K562 (cell line): ENCODE measurements around the gene WFIKKN2. TPM values are rescaled to one million over a fixed set of nuclear protein-coding genes. Genes with fewer than 3 reads are reported as not detected.

Experiments used
- ATAC-seq: fragments of 200-7000 bp; cut with Tn5 transposase; 3 replicates; pipeline ENCODE4 v1.9.1; 2020; ENCODE audit warnings: moderate library complexity
- BruUV-seq: library from RNA; stranded (reverse); fragments of 400-500 nt; replicated peaks from 2 replicates; lab custom pipeline; 2021; lab: Mats Ljungman, UMichigan
- CTCF ChIA-PET: fragments of 300-600 bp; formaldehyde crosslinking; extraction: SDS; loops from one replicate; lab custom pipeline; 2021; ENCODE audit warnings: low intra/inter-chr PET ratio; lab: Yijun Ruan, JAX
- POLR2A ChIA-PET: fragments of 300-600, 350-650 bp; sonication (Branson Sonifier 250); formaldehyde crosslinking; extraction: SDS; loops from one replicate; lab custom pipeline; 2021; ENCODE audit warnings: antibody characterized with exemption, inconsistent platforms; lab: Yijun Ruan, JAX
- DNase-seq, 4 experiments: peaks; one replicate each; pipeline versions ENCODE4 v3.0.0 to v3.0.0-alpha.2; 2011 to 2018; ENCODE audit warnings: low spot score in 3 of 4, mixed read lengths in 3 of 4; ENCODE audit errors: extremely low read depth in 1 of 4
- FAIRE-seq: peaks from 2 replicates; lab custom pipeline; 2011; peaks lifted over from hg19 to GRCh38; lab: Jason Lieb, UNC
- H2AFZ ChIP-seq: 2 replicates; pipeline ENCODE4 v1.6.0; 2011; ENCODE audit warnings: low read depth, low read length, control low read depth, inconsistent platforms
- H3K27ac ChIP-seq: fragments of 200-600 bp; 3 replicates; pipeline ENCODE4 v1.8.0; 2011; ENCODE audit warnings: low read depth, mild to moderate bottlenecking, control low read depth, inconsistent platforms, low read length, moderate library complexity, mixed read lengths; ENCODE audit errors: extremely low read depth
- H3K27me3 ChIP-seq, 2 experiments: fragments of 300-600 bp in 1 of 2; 2 replicates in 1 of 2; 3 replicates in 1 of 2; pipeline versions ENCODE4 v1.6.0 to v1.8.0; 2011; ENCODE audit warnings: inconsistent platforms in 2 of 2, low read length in 2 of 2, mild to moderate bottlenecking in 1 of 2, mixed read lengths in 1 of 2, moderate library complexity in 1 of 2; ENCODE audit not compliant: control insufficient read depth in 2 of 2, insufficient read depth in 2 of 2
- H3K36me3 ChIP-seq: fragments of 300-600 bp; 3 replicates; pipeline ENCODE4 v1.8.0; 2011; ENCODE audit warnings: mild to moderate bottlenecking, low read length, inconsistent platforms; ENCODE audit not compliant: control insufficient read depth, insufficient read depth
- H3K4me1 ChIP-seq, 2 experiments: fragments of 200-600 bp in 1 of 2; replicated peaks in 1 of 2; 2 replicates in 1 of 2; 3 replicates in 1 of 2; pipeline versions ENCODE4 v1.5.1 to v1.8.0; 2011; ENCODE audit warnings: inconsistent platforms in 2 of 2, low read length in 2 of 2, mild to moderate bottlenecking in 1 of 2, mixed read lengths in 1 of 2, moderate library complexity in 1 of 2; ENCODE audit not compliant: control insufficient read depth in 2 of 2, insufficient read depth in 2 of 2
- H3K4me2 ChIP-seq: 2 replicates; pipeline ENCODE4 v1.6.1; 2011; ENCODE audit warnings: low read length, control low read depth, inconsistent platforms, mixed read lengths; ENCODE audit not compliant: insufficient read depth
- H3K4me3 ChIP-seq: fragments of 200-600 bp; sonication (generic), shearing (Covaris generic); 2 replicates; pipeline ENCODE4 v1.5.1; 2016; ENCODE audit warnings: control low read depth, inconsistent platforms
- H3K79me2 ChIP-seq: fragments of 200-600 bp; 3 replicates; pipeline ENCODE4 v1.8.0; 2011; ENCODE audit warnings: low read length, inconsistent platforms; ENCODE audit not compliant: control insufficient read depth, insufficient read depth
- H3K9ac ChIP-seq, 2 experiments: 2 replicates each; pipeline versions ENCODE4 v1.6.0 to v1.6.1; 2011; ENCODE audit warnings: low read depth in 2 of 2, low read length in 2 of 2, control low read depth in 1 of 2, inconsistent platforms in 1 of 2, mild to moderate bottlenecking in 1 of 2, mixed read lengths in 1 of 2; ENCODE audit not compliant: insufficient read depth in 1 of 2
- H3K9me1 ChIP-seq: one replicate; pipeline ENCODE4 v1.6.0; 2011; ENCODE audit warnings: inconsistent platforms, mild to moderate bottlenecking, low read length, moderate library complexity; ENCODE audit not compliant: control insufficient read depth, insufficient read depth
- H3K9me3 ChIP-seq: replicated peaks from 2 replicates; pipeline ENCODE4 v1.5.1; 2011; ENCODE audit warnings: low read depth, low read length, inconsistent platforms; ENCODE audit not compliant: control insufficient read depth, insufficient read depth
- H4K20me1 ChIP-seq: replicated peaks from 2 replicates; pipeline ENCODE4 v1.6.1; 2011; ENCODE audit warnings: low read length, inconsistent platforms, mixed read lengths; ENCODE audit not compliant: control insufficient read depth, insufficient read depth
- BCOR ChIP-seq: fragments of 450-650 bp; IDR thresholded peaks from 2 replicates; pipeline ENCODE4 v1.6.1; 2016
- GTF2E2 ChIP-seq: fragments of 200-800 bp; sonication (Bioruptor generic); IDR thresholded peaks from 2 replicates; pipeline ENCODE4 v1.6.1; 2016; ENCODE audit warnings: missing genetic modification characterization, missing compliant biosample characterization
- KDM2B ChIP-seq: fragments of 250-450 bp; sonication (Bioruptor Pico); IDR thresholded peaks from 2 replicates; pipeline ENCODE4 v1.8.0; 2021; ENCODE audit warnings: mild to moderate bottlenecking, moderate library complexity
- MAZ ChIP-seq, 2 experiments: fragments of 450-650 bp in 1 of 2; sonication (generic) in 1 of 2; formaldehyde crosslinking; IDR thresholded peaks in 1 of 2; conservative IDR thresholded peaks in 1 of 2; 2 replicates each; pipeline versions ENCODE4 v1.4.0 to v1.5.0; 2020; ENCODE audit warnings: mild to moderate bottlenecking in 1 of 2, missing genetic modification reagents in 1 of 2
- RB1 ChIP-seq: fragments of 450-650 bp; IDR thresholded peaks from 2 replicates; pipeline ENCODE4 v1.6.1; 2017; ENCODE audit warnings: low read depth, mild to moderate bottlenecking
- RBM15 ChIP-seq: fragments of 200-400 bp; formaldehyde crosslinking; IDR thresholded peaks from 2 replicates; pipeline ENCODE4 v1.6.1; 2018; ENCODE audit warnings: mild to moderate bottlenecking, low read length, moderate library complexity; ENCODE audit not compliant: insufficient read depth
- SMARCE1 ChIP-seq: fragments of 450-650 bp; IDR thresholded peaks from 2 replicates; pipeline ENCODE4 v1.7.1; 2016; ENCODE audit warnings: mild to moderate bottlenecking
- ZFP36 ChIP-seq: fragments of 150-350 bp; IDR thresholded peaks from 2 replicates; pipeline ENCODE4 v1.6.1; 2018; ENCODE audit warnings: low read length, low read depth; ENCODE audit not compliant: partially characterized antibody
- WGBS: fragments of 100-300 bp; shearing (Covaris generic); methylation state at CpG from one replicate; pipeline ENCODE4 v1.1.6; 2016; ENCODE audit warnings: low coverage, mixed read lengths; ENCODE audit not compliant: insufficient coverage; ENCODE audit errors: missing lambda C conversion rate; 5-methylcytosine and 5-hydroxymethylcytosine counted together
- in situ Hi-C: fragments of 300-500 bp; cut with MboI; formaldehyde crosslinking; loops from 4 replicates; pipeline ENCODE4 v1.15.0; 2018; ENCODE audit warnings: inconsistent platforms, mixed read lengths
- intact Hi-C: fragments of 100-400 bp; cut with micrococcal nuclease; formaldehyde crosslinking; loops from 2 replicates; pipeline ENCODE4 v1.14.2; 2022
- polyA plus RNA-seq, 8 experiments: library from polyadenylated mRNA; depleted of rRNA in 4 of 8; stranded (reverse) in 5 of 8; unstranded in 3 of 8; fragments of >200 nt; fragmentation: Nextera tagmentation in 2 of 8; fragmentation: Illumina TruSeq in 1 of 8; extraction: Ambion mirVana in 2 of 8; extraction: Trizol in 1 of 8; gene quantifications; 2 replicates each; pipeline versions ENCODE4 v1.2.1 to v1.2.3, GENCODE V29; 2011 to 2014; ENCODE audit warnings: inconsistent platforms in 1 of 8, missing spikeins in 1 of 8
- total RNA-seq, 7 experiments: library from RNA; depleted of rRNA in 6 of 7; stranded (reverse); fragments of >200 nt in 6 of 7; fragmentation: Illumina TruSeq in 2 of 7; extraction: Trizol in 2 of 7; gene quantifications; 2 replicates each; pipeline versions ENCODE4 v1.2.1 to v1.2.3, GENCODE V29; 2011 to 2021; ENCODE audit warnings: low replicate concordance in 1 of 7

The WFIKKN2 gene
- total and polyA plus RNA-seq, 9 of the 15 experiments (the other 6 are each of a cell fraction or from before 2014, with no cell fraction given): 0.07 TPM; not detected in 8

DNA sequence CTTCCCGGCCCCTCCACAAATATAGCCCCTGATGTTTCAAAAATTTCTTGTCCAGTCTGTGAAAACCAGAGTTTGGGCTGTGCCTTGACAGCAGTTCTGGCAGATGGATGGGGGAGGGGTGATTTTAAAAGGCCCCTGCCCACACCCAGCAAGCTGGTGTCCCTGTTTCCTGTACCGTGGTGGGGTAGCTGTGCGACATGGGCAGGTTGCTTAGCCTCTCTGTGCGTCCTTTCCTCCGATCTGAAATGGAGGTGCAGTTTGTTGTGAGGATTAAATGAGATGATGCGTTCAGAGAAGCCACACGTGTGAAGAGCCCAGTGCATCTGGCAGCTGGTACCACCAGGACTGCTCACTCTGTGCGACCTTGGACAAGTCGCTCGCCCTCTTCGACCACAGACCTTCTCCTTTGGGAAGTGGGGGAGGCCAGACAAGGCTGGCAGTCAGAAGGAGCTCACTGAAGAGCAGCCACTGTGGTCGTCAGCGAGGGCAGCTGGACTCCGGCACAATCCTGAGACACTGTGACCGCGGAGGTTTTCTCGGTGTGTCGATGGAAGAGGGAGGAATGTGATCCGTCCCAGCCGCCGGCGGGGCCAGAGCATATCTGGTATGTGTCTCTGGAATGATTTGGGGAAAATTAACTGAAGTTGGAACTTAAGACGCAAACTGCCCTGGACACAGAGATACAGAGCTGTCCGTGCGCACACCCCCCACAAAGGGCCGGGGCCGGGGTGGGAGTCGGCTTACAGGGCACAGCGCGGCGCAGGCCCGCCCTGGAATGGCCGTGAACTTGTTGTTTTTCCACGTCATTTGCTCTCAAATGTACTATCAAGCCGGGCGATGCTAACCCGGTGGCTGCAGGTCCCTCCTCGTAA lies 721 bp upstream of the WFIKKN2 start:
- no peak for FAIRE-seq
- in situ Hi-C loops: loop anchor here (5.0 kb wide), 1 partner anchor 287 kb away; the partner anchor contains the start of gene SPATA20

DNA sequence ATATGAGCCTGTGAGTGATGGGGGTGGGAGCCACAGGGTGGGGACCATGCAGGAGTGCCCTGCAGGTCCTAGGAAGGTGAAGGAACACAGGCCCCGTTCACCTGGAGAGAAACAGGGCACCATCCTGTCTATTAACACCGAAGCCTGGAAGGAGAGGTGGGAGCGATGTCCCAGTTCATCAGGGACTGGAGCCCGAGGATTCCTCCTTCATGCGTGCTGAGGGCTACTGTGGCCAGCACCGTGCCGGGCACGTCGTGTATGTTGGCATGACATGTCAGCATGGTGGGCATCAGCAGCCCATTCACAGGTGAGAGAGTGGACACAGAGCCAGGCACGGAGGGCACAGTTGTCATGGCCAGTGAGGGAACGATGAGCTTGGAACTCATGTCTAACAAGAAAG lies 1.4 kb downstream of the WFIKKN2 start:
- BruUV-seq: no TSS peak
- 0 out of 4 replicates have a peak overlapping the region, but pooled peaks of 1 of the 2 experiments have one; percentile 41 for H3K9ac ChIP-seq
- H2AFZ ChIP-seq: no peak overlapping the region
- H3K9me3 ChIP-seq: no peaks in the 10 kb centered on the region
- WGBS: 23% methylated on average over 8 of the region's 11 CpGs
- H3K27me3 ChIP-seq: peaks cover 0 to 20% of the 10 kb centered on the region in 2 experiments; a peak in 3 of 5 replicates
- H3K4me2 ChIP-seq: no peak overlapping the region
- H3K9me1 ChIP-seq: no peaks in the 10 kb centered on the region
- no peaks in the 10 kb centered on the region for H3K36me3 ChIP-seq
- H3K27ac ChIP-seq: no peak overlapping the region
- H3K4me1 ChIP-seq: peaks cover 7 to 52% of the 10 kb centered on the region in 2 experiments
- no peak for DNase-seq
- CTCF ChIA-PET: no interaction called here
- FAIRE-seq: no peak
- intact Hi-C loops (no loop called here), in situ Hi-C loops (no loop called here)
- H3K4me3 ChIP-seq: no peak overlapping the region
- POLR2A ChIA-PET: interaction anchor here (0.6 to 1.2 kb wide), 5 partner anchors 26 to 61 kb away, joined by 3 to 8 read pairs (median 4); partner anchors contain the start of gene TOB1
- no peaks in the 10 kb centered on the region; the same call in 1 of the 2 replicates for H4K20me1 ChIP-seq
- no peak for ATAC-seq
- no peak for TF ChIP-seq MAZ (CRISPR knock-in tag; conservative IDR thresholded peaks at IDR 0.05 in 1 of 2, IDR thresholded peaks at IDR 0.05 in 1 of 2)
- no peak for TF ChIP-seq RB1
- no peak for TF ChIP-seq KDM2B (CRISPR knock-in tag)
- TF ChIP-seq SMARCE1: no peak
- no peak for TF ChIP-seq RBM15
- TF ChIP-seq, all 486 proteins: peak for 0
- no peaks in the 10 kb centered on the region for H3K79me2 ChIP-seq

More for the DNA sequence above, 721 bp upstream of the WFIKKN2 start:
- ATAC-seq (no peak; the same call in 2 of the 3 replicates), DNase-seq (no peak)
- ChIA-PET CTCF (no interaction called here), POLR2A (interaction anchor here (0.5 to 1.3 kb wide), 5 partner anchors 13 to 96 kb away, joined by 3 to 5 read pairs (median 3); no protein-coding TSS in a partner anchor)
- H3K27me3 ChIP-seq: peaks cover 0 to 20% of the 10 kb centered on the region in 2 experiments; a peak in 3 of 5 replicates
- peaks cover 18 to 54% of the 10 kb centered on the region in 2 experiments for H3K4me1 ChIP-seq
- H3K79me2 ChIP-seq: no peaks in the 10 kb centered on the region
- H3K4me3 ChIP-seq: no peak overlapping the region
- H3K9me3 ChIP-seq: no peaks in the 10 kb centered on the region
- no peaks in the 10 kb centered on the region for H3K36me3 ChIP-seq
- TF ChIP-seq GTF2E2 (tag): no peak
- peak; percentile 39 for TF ChIP-seq ZFP36
- TF ChIP-seq BCOR: 0 out of 2 replicates have a peak, but pooled peaks have one; percentile 22
- BruUV-seq: no TSS peak
- intact Hi-C loops: no loop called here
- no peaks in the 10 kb centered on the region for H3K9me1 ChIP-seq
- H3K4me2 ChIP-seq: no peak overlapping the region; the same call in 1 of the 2 replicates
- 39% methylated on average over 38 of the region's 38 CpGs for WGBS
- H3K27ac ChIP-seq: no peak overlapping the region
- peak overlapping the region in 1 of 2 experiments; percentile 4; a peak in 1 of 4 replicates for H3K9ac ChIP-seq
- H4K20me1 ChIP-seq: no peaks in the 10 kb centered on the region; the same call in 1 of the 2 replicates
- H2AFZ ChIP-seq: 0 out of 2 replicates have a peak overlapping the region, but pooled peaks have one; percentile 33
